Heart left ventricle (tissue), 16 donors: ENCODE results near the gene ZBTB7C. TPM values are rescaled to one million over a fixed set of nuclear protein-coding genes. Genes with fewer than 3 reads are reported as not detected.

ENCODE experiments used
- ATAC-seq, 4 donors: fragments of 200-7000 bp; cut with Tn5 transposase; one replicate each; pipeline ENCODE4 v1.9.1; 2020 to 2022; ENCODE audit warnings: moderate library complexity in 4 of 4, mild to moderate bottlenecking in 3 of 4, moderate number of reproducible peaks in 1 of 4
- DNase-seq, 5 donors: peaks; one replicate each; pipeline ENCODE4 v3.0.0-alpha.2; 2020
- H3K27ac ChIP-seq, 12 donors: fragments of 200-600 bp; sonication (generic) in 4 of 12; one replicate each; pipeline versions ENCODE4 v1.5.0 to v1.8.0; 2016 to 2022; ENCODE audit warnings: mild to moderate bottlenecking in 2 of 12
- H3K27me3 ChIP-seq, 9 donors: fragments of 200-600 bp; sonication (generic) in 2 of 9; one replicate each; pipeline versions ENCODE4 v1.5.1 to v1.8.0; 2016 to 2022; ENCODE audit warnings: mild to moderate bottlenecking in 3 of 9
- H3K36me3 ChIP-seq, 9 donors: fragments of 200-600 bp; sonication (generic) in 2 of 9; one replicate each; pipeline versions ENCODE4 v1.5.0 to v1.8.0; 2018 to 2022; ENCODE audit warnings: mild to moderate bottlenecking in 2 of 9
- H3K4me1 ChIP-seq, 12 donors: fragments of 200-600 bp; sonication (generic) in 4 of 12; one replicate each; pipeline versions ENCODE4 v1.5.0 to v1.8.0; 2016 to 2022; ENCODE audit warnings: mild to moderate bottlenecking in 3 of 12
- H3K4me3 ChIP-seq, 12 donors: fragments of 200-600 bp; sonication (generic) in 4 of 12; one replicate each; pipeline versions ENCODE4 v1.5.0 to v1.8.0; 2017 to 2022; ENCODE audit warnings: mild to moderate bottlenecking in 9 of 12, moderate library complexity in 4 of 12
- H3K9me3 ChIP-seq, 12 donors: fragments of 200-600 bp; sonication (generic) in 4 of 12; one replicate each; pipeline versions ENCODE4 v1.5.0 to v1.8.0; 2016 to 2022; ENCODE audit warnings: mild to moderate bottlenecking in 1 of 12
- POLR2A ChIP-seq, 2 donors: fragments of 450-650 bp; IDR thresholded peaks; one replicate each; pipeline ENCODE4 v1.6.1; 2017; ENCODE audit warnings: antibody characterized with exemption in 2 of 2, mild to moderate bottlenecking in 2 of 2, moderate library complexity in 2 of 2
- WGBS, 4 donors: extraction: QIAGEN DNeasy Blood & Tissue Kit in 2 of 4; methylation state at CpG; one replicate each; pipeline versions ENCODE4 v1.1.5 to v1.1.7; 2013 to 2018; 5-methylcytosine and 5-hydroxymethylcytosine counted together
- intact Hi-C, 10 donors: fragments of 100-400 bp; cut with DNase I; formaldehyde crosslinking; loops; one replicate each; pipeline versions ENCODE4 v1.11.1 to v1.14.2; 2022
- polyA plus RNA-seq, 2 donors: library from polyadenylated mRNA; stranded (reverse); fragments of 200-250 nt; gene quantifications; one replicate each; pipeline ENCODE4 v1.2.3, GENCODE V29; 2013
- total RNA-seq, 9 donors: library from RNA; depleted of rRNA in 2 of 9; stranded (reverse); fragments of >200 nt in 2 of 9; fragmentation: NEBNext Ultra II Directional in 3 of 9; extraction: Animal tissue kit (Norgen Biotek cat#: 25700) in 3 of 9; gene quantifications; one replicate each; pipeline versions ENCODE4 v1.1.0 to v1.2.4, GENCODE V29; 2016 to 2023
- TF ChIP-seq, protein P1 (sequence below), 12 donors: fragments of 200-600 bp; sonication (generic) in 4 of 12; IDR thresholded peaks; one replicate each; pipeline versions ENCODE4 v1.5.0 to v1.8.0; 2018 to 2022; ENCODE audit warnings: antibody characterized with exemption in 12 of 12, mild to moderate bottlenecking in 5 of 12
- donor health status: ischemic (EF 13 %, LVEDD 7.1; RV severe dilation, severe dysfunction).
- donor health status: healthy with polysubstance abuse.
- donor health status: DM: no; HTN: yes; CAD: no.
- donor health status: DM: no; HTN: no; CAD: no.
- donor health status: ischemic (EF 25% LVEDD 6.9; RV normal size, moderate dysfunction).
- donor health status: ischemic (EF 25% LVEDD 5.7; RV mildly dilated, moderate dysfunction).
- donor health status: healthy.
- donor health status: DM: yes; HTN: yes; CAD: no.
- donor health status: ischemic (EF 35%, LVEDD 5.7; RV mildly dilated, moderate dysfunction).
- donor health status: nonischemic (EF 11% LVEDD 7.7; RV severe dilation, severe dysfunction).
- donor health status: DM: yes; HTN: yes; CAD: no.
- donor health status: PGD.
- donor health status: ischemic (EF 29% LVEDD 5.4; RV normal size, mild dysfunction).
- donor health status: nonischemic (EF 23%, LVEDD 6.1; RV moderate dilation, normal function).

The ZBTB7C gene
- total and polyA plus RNA-seq, 11 donors, result 0.68 to 7.5 (median 2.3) TPM

- H3K27ac ChIP-seq, result no peak overlapping the region
- intact Hi-C loops, result no loop called here
- H3K27me3 ChIP-seq, result no peaks in the 10 kb centered on the region
- H3K9me3 ChIP-seq, result peaks cover 0 to 8% (median 0%) of the 10 kb centered on the region in 12 donors
- 81 to 89% (median 85%) methylated on average over 4 to 7 of the region's 7 CpGs for WGBS, 4 donors
- TF ChIP-seq, protein P1, sequence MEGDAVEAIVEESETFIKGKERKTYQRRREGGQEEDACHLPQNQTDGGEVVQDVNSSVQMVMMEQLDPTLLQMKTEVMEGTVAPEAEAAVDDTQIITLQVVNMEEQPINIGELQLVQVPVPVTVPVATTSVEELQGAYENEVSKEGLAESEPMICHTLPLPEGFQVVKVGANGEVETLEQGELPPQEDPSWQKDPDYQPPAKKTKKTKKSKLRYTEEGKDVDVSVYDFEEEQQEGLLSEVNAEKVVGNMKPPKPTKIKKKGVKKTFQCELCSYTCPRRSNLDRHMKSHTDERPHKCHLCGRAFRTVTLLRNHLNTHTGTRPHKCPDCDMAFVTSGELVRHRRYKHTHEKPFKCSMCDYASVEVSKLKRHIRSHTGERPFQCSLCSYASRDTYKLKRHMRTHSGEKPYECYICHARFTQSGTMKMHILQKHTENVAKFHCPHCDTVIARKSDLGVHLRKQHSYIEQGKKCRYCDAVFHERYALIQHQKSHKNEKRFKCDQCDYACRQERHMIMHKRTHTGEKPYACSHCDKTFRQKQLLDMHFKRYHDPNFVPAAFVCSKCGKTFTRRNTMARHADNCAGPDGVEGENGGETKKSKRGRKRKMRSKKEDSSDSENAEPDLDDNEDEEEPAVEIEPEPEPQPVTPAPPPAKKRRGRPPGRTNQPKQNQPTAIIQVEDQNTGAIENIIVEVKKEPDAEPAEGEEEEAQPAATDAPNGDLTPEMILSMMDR (IDR thresholded peaks at IDR 0.05), result no peak
- no peak for TF ChIP-seq POLR2A (IDR thresholded peaks at IDR 0.05)
- no peaks in the 10 kb centered on the region for H3K36me3 ChIP-seq
- DNase-seq (peak in 1 of 5 donors; percentile 53), ATAC-seq (peak in 2 of 4 donors; percentile 18 to 43)
- H3K4me3 ChIP-seq, result no peak overlapping the region
- peaks cover 0 to 10% (median 0%) of the 10 kb centered on the region in 12 donors for H3K4me1 ChIP-seq
Measured at GRCh38 chr18:48050176-48050575, 359.0 kb downstream of the ZBTB7C start.

DNA sequence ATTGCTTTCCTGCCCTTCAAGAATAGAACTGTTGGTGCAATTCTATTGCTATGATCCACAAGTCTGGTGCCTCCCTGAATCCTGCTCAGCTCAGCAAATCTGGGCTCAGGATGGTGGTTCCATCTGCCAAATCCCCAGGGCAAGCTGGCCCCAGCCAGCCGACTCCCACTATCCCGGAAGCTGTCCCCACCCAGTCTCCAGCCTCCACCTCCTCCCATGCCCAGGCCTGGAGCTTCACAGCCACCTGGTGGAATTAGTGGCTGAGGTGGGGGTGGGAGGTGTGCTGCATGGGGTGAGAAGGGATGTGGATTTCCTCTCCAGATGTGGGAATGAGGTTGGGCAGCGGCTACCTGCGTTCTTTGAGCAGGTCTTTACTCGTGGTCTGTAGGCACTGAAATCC lies 359.4 kb downstream of the ZBTB7C start:
- WGBS, 4 donors, result 59 to 73% (median 71%) methylated on average over 4 to 5 of the region's 5 CpGs
- DNase-seq (no peak), ATAC-seq (no peak)
- intact Hi-C loops, result loop anchor here in 1 of 10 donors (10.0 kb wide), 1 partner anchor 55 kb away; no protein-coding TSS in a partner anchor
- Histone ChIP-seq H3K9me3 (peaks cover 0 to 8% (median 0%) of the 10 kb centered on the region in 12 donors), H3K27ac (no peak overlapping the region), H3K27me3 (no peaks in the 10 kb centered on the region), H3K4me1 (peaks cover 0 to 9% (median 0%) of the 10 kb centered on the region in 12 donors), H3K4me3 (no peak overlapping the region), H3K36me3 (no peaks in the 10 kb centered on the region)
- no peak for TF ChIP-seq POLR2A (IDR thresholded peaks at IDR 0.05)
- TF ChIP-seq, protein P1 (IDR thresholded peaks at IDR 0.05), result no peak

GRCh38 chr18:48048251-48048650 lies 360.9 kb downstream of the ZBTB7C start:
- TF ChIP-seq POLR2A (IDR thresholded peaks at IDR 0.05), result no peak
- TF ChIP-seq, protein P1 (IDR thresholded peaks at IDR 0.05), result no peak
- intact Hi-C loops, result loop anchor here in 1 of 10 donors (10.0 kb wide), 1 partner anchor 57 kb away; no protein-coding TSS in a partner anchor
- Histone ChIP-seq H3K27me3 (no peaks in the 10 kb centered on the region), H3K4me3 (no peak overlapping the region), H3K27ac (no peak overlapping the region), H3K9me3 (peaks cover 0 to 8% (median 0%) of the 10 kb centered on the region in 12 donors), H3K4me1 (peaks cover 0 to 5% (median 0%) of the 10 kb centered on the region in 12 donors), H3K36me3 (no peaks in the 10 kb centered on the region)
- no peak for ATAC-seq
- DNase-seq, result no peak
- 93 to 100% (median 96%) methylated on average over 2 to 3 of the region's 3 CpGs for WGBS, 4 donors

DNA sequence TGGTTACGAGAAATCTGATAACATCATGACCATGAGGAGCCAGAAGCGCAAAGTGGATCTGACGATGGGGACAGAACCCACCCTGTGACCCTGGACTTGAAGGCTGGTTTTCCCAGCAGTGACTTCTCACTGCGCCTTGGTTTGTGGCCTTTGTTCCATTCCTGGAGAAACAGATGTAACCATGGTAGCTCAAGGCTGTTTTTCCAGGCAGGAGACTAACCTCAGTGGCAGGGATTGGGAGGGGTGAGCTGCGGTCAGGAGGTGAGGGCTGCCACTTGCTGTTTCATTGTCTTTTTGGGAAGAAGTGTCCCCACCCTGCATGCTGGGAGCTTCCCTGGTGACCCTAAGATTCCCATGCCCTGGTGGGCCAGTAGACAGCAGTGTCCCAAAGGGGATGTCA lies 362.3 kb downstream of the ZBTB7C start:
- TF ChIP-seq, protein P1 (IDR thresholded peaks at IDR 0.05), result no peak
- no peak for TF ChIP-seq POLR2A (IDR thresholded peaks at IDR 0.05)
- WGBS, 4 donors, result 86 to 88% (median 87%) methylated on average over 5 of the region's 5 CpGs
- Histone ChIP-seq H3K27me3 (no peaks in the 10 kb centered on the region), H3K4me3 (no peak overlapping the region), H3K9me3 (peaks cover 0 to 12% (median 0%) of the 10 kb centered on the region in 12 donors), H3K36me3 (no peaks in the 10 kb centered on the region), H3K4me1 (peaks cover 0 to 5% (median 0%) of the 10 kb centered on the region in 12 donors), H3K27ac (no peak overlapping the region)
- DNase-seq, result no peak
- intact Hi-C loops, result loop anchor here in 1 of 10 donors (10.0 kb wide), 1 partner anchor 58 kb away; no protein-coding TSS in a partner anchor
- ATAC-seq, result no peak
